IPS DF 4.7 (cell line): ENCODE results near the gene SMOC2.

Source experiments
- DNase-seq: peaks from one replicate; pipeline ENCODE4 v3.0.0-alpha.2; 2013; ENCODE audit warnings: low spot score; ENCODE audit errors: extremely low read depth

SMOC2 gene

GRCh38 chr6:168415098-168415992 lies 25.6 kb upstream of the SMOC2 start:
- DNase-seq, result no peak

- DNase-seq, result no peak
Observed at GRCh38 chr6:168415993-168416530, 24.9 kb upstream of the SMOC2 start.

DNA sequence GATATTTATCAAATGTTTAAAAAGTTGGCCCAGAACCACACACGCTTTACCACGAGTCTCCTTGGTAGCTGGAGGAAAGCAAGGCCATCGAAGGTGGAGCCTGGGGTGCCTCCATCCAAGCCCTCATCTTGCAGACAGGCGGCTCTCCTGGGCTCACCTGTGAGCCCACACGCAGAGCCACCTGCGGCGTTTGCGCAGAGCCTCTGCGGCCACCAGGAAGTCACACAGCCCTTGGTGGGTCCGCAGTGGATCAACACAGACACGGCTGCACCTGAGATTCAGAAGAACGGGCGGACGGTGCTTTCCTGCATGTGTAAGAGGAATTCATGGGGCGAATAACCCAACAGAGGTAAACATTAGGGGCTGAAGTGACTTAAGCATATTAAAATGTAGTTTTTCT lies 24.5 kb upstream of the SMOC2 start:
- DNase-seq, result no peak

- no peak for DNase-seq
Observed at GRCh38 chr6:168417191-168417590, 23.8 kb upstream of the SMOC2 start.

GRCh38 chr6:168417679-168418557 lies 23.1 kb upstream of the SMOC2 start:
- no peak for DNase-seq

DNA sequence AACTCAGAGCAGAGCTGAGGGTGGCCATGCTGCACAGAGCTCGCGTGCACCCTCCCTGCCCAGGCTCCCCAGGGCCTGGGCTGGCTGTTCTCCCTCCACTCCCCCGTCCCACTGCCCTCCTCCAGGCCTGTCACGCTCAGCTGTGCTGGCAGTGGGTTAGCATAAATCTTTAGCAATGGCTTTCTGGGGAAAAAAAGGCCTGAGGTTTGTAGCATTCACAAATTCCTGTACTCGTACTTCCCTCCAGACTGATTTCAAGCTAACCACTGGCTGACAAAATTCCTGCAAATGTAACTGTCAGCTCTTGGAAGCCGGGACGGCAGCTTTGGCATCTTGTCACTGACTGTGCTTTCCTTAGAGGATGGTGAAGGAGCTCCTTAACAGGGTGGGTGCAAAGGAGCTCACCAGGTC lies 22.3 kb upstream of the SMOC2 start:
- no peak for DNase-seq

- no peak for DNase-seq
Observed at GRCh38 chr6:168419569-168419968, 21.4 kb upstream of the SMOC2 start.

GRCh38 chr6:168420084-168420483 lies 20.9 kb upstream of the SMOC2 start:
- DNase-seq, result no peak

DNA sequence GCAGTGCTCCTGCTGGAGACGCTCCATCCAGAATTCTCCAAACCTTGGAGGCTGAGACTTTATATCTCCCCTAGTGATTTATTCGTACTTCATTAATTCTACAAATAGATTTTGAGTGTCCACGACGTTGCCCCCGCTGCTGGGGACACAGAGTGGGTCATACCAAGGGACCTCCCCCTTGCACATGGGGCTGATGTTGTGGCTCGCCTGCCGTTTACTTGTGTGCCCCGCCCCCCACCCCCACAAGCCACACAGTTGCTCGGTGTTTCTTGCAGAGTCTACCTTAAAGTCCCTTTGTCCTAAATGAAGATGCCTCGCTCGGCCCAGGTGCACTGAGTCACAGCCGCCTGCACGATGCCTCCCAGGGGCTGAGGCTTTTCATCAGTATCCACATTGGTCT lies 20.3 kb upstream of the SMOC2 start:
- DNase-seq, result no peak

- no peak for DNase-seq
Observed at GRCh38 chr6:168427184-168427583, 13.8 kb upstream of the SMOC2 start.

DNA sequence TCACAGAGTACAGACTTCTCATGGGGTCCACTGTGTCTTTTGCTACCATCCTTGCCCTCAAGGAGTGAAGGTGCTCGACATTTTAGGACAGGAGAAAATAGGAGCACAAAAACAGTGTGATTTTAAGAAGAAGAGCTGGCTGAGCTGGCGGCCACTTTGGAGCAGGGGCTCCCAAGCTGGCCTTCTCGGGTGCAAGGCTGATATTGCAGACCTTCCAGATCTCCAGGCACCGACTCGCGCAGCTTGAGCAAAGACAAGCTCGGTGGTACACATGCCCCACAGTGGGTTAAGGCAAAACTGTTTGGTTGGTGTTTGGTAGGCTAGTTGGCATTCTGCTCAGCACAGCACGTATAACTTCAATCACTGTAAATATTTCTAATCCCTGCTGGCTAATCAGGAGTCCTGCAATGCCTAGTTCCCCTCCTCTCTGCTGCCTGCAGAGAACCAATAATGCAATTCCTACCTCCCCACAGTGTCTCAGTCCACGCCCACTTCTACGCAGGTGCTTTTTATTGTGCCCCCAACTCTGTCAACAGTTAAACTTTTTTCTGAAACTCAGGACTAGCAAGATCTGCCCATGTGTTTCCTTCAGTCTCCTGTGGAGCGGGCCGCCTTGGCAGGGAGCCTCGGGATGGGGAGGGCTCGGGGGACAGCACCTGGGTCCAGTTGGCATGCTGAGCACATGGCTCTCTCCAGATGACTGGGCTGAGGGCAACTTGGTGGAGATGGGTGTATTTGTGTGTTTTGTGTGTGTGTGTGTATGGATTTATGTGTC lies 12.7 kb upstream of the SMOC2 start:
- DNase-seq, result no peak

- no peak for DNase-seq
Observed at GRCh38 chr6:168428863-168429262, 12.1 kb upstream of the SMOC2 start.

- no peak for DNase-seq
Observed at GRCh38 chr6:168432196-168432595, 8.8 kb upstream of the SMOC2 start.

DNA sequence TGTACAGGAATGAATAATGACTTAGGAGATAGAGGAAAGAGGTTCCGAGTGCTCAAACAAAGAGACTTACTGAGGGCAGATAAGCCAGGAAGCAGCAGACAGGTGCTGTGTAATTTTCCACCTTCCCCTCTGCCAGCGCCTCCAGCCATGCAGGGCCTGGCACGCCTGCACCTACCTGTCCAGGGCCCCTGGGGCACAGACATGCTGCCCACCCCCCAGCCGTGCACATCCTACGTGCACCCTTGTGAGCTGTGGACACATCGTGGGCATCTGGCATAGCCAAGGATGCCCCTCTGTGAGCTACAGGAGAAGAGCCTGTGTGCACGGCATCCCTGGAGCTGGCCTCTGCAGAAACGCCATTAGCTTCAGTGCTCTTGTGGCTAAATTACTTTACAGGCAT lies 7.1 kb upstream of the SMOC2 start:
- DNase-seq, result no peak

DNA sequence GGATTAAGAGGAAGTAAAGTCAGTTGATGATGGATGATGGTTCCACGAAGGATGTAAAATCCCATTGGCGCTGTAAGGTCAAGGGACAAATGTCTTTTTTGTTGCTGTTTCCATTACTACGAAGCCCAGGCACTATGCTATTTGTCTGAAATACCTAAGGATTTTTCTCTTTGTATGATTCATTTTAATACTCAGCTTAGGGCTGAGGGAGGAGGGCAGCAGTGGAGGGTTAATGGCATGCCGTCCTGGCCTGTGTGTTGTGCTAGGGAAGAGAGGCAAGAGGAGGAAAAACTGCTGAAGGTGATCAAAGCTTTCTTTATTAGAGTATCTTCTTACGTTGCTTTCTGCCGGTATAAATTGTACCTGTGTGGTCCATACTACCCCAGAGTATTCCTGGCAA lies 6.5 kb upstream of the SMOC2 start:
- no peak for DNase-seq

DNA sequence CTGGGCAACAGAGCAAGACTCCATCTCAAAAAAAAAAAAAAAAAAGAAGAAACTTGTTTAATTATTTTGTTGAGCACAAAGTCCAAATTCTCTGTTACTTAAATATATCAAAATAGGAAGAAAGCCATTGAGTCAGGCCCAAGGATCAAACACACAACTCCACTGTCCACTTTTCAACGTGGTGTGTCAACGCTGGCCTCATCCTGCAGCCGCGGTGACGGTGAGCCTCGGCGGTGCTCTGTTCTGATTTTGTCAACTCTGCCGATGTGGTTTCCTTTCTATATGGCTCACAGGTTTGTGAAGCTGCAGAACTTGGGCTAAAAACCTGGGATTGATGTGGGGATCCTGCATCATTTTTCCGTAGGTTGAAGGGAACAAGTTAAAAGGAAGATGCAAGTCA lies 3.2 kb upstream of the SMOC2 start:
- no peak for DNase-seq

DNA sequence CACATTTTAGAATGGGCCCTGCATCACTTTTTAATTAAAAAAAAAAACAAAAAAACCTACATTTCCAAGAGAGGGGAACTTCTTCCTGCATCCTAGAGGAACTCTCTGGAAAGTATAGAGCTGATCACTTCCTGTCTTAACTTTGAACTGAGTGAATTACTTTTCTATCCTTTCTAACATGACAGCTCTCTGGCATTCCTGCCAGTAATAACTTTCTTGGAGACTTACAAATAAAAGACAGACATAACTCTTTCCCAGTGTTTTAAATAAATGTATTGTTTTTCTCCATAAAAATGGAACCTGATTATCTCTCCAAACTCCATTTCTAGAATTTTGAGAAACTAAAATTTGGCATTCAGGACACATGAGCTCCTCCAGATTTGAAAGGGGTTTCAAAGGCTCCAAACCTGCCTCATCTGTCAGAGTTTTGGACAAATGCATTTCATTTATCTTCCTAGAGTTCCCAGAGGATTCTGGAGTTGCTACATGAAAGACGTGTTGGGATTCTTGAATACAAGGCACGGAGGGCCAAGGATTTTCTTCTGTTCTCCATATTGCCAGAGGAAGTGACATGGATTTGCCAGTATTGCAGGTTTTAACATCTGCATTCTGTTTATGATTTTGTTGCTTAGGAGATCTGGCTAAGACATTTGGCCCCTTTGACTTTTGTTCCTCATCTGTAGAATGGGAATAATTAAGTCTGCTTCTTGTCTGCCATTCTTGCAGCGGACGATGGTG lies 2.0 kb upstream of the SMOC2 start:
- no peak for DNase-seq

DNA sequence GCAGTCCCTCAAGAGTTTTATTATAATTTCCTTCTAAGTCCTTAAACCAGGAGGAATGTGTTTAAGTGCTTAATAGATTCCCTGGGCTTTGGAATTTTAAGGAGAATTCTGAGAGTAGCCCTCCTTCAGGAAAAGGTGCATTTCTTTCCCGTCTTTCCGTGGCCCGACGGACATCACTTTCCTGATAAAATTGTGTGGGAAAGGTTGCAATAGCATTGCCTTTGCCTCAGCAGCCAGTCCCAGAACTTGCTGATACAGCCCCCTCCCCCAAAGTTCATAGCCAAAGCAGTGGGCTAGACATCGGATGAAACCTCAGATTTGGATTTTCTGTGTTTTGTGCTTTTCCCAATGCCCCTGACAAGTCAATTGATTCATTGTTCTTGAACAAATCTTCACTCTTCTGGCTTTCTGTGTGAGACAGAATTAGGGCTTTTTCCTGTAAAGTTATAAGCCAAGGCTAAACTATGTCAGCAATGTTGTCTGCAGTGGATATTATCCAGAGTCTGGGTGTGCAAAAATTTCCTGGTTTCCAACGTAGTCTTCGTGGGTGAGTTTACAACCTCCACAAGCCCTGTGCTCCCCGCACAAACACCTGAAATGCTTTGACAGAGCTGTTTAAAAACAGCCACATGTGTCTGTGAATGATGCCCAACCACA lies 1.1 kb upstream of the SMOC2 start:
- DNase-seq, result no peak

DNA sequence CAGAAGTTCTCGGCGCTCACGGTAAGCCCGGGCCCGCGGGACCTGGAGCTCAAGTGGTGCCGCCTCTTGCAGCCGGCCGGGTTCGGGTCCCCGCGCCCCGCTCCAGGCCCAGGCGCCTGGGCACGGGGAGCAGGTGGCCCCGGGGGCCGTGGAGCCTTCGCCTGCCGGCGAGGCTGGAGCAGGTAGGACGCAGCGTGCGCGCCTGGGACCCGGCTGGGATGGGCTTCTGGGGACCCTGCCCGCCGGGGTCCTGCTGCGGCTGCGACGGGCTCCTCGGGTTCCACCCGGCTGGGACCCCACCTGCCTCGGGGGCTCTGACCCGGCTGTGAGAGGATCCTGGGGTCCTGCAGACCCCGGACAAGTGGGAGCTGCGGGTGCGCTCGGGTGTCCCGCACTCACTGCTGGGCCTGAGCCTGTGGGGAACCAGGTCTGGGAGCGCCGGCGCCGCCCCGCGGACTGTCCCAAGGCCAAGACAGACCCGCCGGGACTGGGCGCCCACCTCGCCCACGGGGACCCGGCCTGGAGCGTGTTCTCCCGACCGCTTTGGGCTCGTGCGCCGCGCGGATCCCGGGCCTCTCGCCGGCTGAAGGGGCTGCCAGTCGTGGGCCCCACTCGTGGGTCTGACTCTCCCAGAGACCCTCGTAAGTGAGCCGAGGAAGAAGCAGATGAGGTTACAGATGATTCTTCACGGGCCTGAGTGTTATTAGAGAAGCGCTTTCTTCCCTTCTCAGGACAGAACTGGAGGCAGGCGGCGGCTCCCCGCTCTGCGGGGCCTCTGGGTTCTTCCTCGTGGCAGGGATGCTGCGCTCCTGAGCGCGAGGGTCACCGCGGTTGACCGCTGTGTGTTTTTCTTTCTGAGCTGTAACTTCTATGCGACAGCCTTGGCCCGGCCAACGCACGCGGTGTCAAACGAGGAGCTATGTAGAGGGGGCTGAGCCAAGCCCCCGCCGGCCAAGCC lies 729 bp downstream of the SMOC2 start:
- DNase-seq, result no peak
